ENCODE measurements around the gene MTAP. TPM values are rescaled to one million over a fixed set of nuclear protein-coding genes. Genes with fewer than 3 reads are reported as not detected.
A peak's percentile ranks its signal among the peaks of the same experiment; 100 is the strongest.

MTAP gene
- total RNA-seq, 1 experiment from 2014 or later: 84.3 TPM

GRCh38 chr9:21904776-21905175 is 102.3 kb downstream of the MTAP start:
- peak; percentile 46 for DNase-seq (ENCODE audit: low spot score)
- H3K4me1 Mint-ChIP-seq: peaks cover 9% of the 10 kb centered on the region
- ChIA-PET POLR2A (interaction anchor here (0.5 kb wide), 1 partner anchor 965 kb away, joined by 3 read pairs; no protein-coding TSS in a partner anchor), CTCF (interaction anchor here (0.6 to 1.2 kb wide), 9 partner anchors 11 to 130 kb away, joined by 3 to 7 read pairs (median 3); no protein-coding TSS in a partner anchor)
- H3K9me3 Mint-ChIP-seq: peaks cover 20% of the 10 kb centered on the region
- TF ChIP-seq, protein P1, sequence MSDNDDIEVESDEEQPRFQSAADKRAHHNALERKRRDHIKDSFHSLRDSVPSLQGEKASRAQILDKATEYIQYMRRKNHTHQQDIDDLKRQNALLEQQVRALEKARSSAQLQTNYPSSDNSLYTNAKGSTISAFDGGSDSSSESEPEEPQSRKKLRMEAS (CRISPR knock-in tag; IDR thresholded peaks at IDR 0.05): no peak
- TF ChIP-seq NFYB (CRISPR knock-in tag; conservative IDR thresholded peaks at IDR 0.05; ENCODE audit: low read depth) (no peak), TEAD1 (CRISPR knock-in tag; IDR thresholded peaks at IDR 0.05) (no peak), IRF2 (CRISPR knock-in tag; IDR thresholded peaks at IDR 0.05; ENCODE audit: borderline replicate concordance, low read depth) (no peak), NFE2L1 (CRISPR knock-in tag; IDR thresholded peaks at IDR 0.05) (no peak), FOXJ3 (CRISPR knock-in tag; IDR thresholded peaks at IDR 0.05; ENCODE audit: borderline replicate concordance) (no peak), ATF6 (CRISPR knock-in tag; IDR thresholded peaks at IDR 0.05) (no peak), ZNF121 (CRISPR knock-in tag; IDR thresholded peaks at IDR 0.05) (no peak), NR1H2 (CRISPR knock-in tag; IDR thresholded peaks at IDR 0.05) (no peak), CBFB (CRISPR knock-in tag; IDR thresholded peaks at IDR 0.05; ENCODE audit: low read depth) (no peak), ZNF317 (CRISPR knock-in tag; IDR thresholded peaks at IDR 0.05; ENCODE audit: borderline replicate concordance, low read depth) (no peak)
- TF ChIP-seq, protein P2, sequence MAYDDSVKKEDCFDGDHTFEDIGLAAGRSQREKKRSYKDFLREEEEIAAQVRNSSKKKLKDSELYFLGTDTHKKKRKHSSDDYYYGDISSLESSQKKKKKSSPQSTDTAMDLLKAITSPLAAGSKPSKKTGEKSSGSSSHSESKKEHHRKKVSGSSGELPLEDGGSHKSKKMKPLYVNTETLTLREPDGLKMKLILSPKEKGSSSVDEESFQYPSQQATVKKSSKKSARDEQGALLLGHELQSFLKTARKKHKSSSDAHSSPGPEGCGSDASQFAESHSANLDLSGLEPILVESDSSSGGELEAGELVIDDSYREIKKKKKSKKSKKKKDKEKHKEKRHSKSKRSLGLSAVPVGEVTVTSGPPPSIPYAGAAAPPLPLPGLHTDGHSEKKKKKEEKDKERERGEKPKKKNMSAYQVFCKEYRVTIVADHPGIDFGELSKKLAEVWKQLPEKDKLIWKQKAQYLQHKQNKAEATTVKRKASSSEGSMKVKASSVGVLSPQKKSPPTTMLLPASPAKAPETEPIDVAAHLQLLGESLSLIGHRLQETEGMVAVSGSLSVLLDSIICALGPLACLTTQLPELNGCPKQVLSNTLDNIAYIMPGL (CRISPR knock-in tag; IDR thresholded peaks at IDR 0.05): no peak
- H3K36me3 Mint-ChIP-seq: peaks cover 13% of the 10 kb centered on the region
- H3K4me3 Mint-ChIP-seq: no peak overlapping the region
- H3K27ac Mint-ChIP-seq: no peak overlapping the region
- ATAC-seq: peak; percentile 96
- no peaks in the 10 kb centered on the region; the same call in 1 of the 2 replicates for H3K27me3 Mint-ChIP-seq (ENCODE audit: low read depth)

GRCh38 chr9:21906213-21906612 is 103.8 kb downstream of the MTAP start:
- no peak for DNase-seq (ENCODE audit: low spot score)
- no peak overlapping the region for H3K4me3 Mint-ChIP-seq
- peaks cover 14% of the 10 kb centered on the region for H3K9me3 Mint-ChIP-seq
- H3K27ac Mint-ChIP-seq: no peak overlapping the region
- H3K27me3 Mint-ChIP-seq (ENCODE audit: low read depth): no peaks in the 10 kb centered on the region
- CTCF ChIA-PET: no interaction called here
- POLR2A ChIA-PET: no interaction called here
- no peak for ATAC-seq
- peaks cover 9% of the 10 kb centered on the region for H3K4me1 Mint-ChIP-seq
- peaks cover 10% of the 10 kb centered on the region for H3K36me3 Mint-ChIP-seq
- no peak for TF ChIP-seq ZNF416 (CRISPR knock-in tag; IDR thresholded peaks at IDR 0.05)
- TF ChIP-seq, protein P3, sequence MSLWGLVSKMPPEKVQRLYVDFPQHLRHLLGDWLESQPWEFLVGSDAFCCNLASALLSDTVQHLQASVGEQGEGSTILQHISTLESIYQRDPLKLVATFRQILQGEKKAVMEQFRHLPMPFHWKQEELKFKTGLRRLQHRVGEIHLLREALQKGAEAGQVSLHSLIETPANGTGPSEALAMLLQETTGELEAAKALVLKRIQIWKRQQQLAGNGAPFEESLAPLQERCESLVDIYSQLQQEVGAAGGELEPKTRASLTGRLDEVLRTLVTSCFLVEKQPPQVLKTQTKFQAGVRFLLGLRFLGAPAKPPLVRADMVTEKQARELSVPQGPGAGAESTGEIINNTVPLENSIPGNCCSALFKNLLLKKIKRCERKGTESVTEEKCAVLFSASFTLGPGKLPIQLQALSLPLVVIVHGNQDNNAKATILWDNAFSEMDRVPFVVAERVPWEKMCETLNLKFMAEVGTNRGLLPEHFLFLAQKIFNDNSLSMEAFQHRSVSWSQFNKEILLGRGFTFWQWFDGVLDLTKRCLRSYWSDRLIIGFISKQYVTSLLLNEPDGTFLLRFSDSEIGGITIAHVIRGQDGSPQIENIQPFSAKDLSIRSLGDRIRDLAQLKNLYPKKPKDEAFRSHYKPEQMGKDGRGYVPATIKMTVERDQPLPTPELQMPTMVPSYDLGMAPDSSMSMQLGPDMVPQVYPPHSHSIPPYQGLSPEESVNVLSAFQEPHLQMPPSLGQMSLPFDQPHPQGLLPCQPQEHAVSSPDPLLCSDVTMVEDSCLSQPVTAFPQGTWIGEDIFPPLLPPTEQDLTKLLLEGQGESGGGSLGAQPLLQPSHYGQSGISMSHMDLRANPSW (CRISPR knock-in tag; conservative IDR thresholded peaks at IDR 0.05; ENCODE audit: low read depth): no peak
- TF ChIP-seq NR3C1 (CRISPR knock-in tag; conservative IDR thresholded peaks at IDR 0.05; ENCODE audit: low read depth): no peak
- no peak for TF ChIP-seq CREM (CRISPR knock-in tag; IDR thresholded peaks at IDR 0.05)
- TF ChIP-seq TCF7 (CRISPR knock-in tag; IDR thresholded peaks at IDR 0.05; ENCODE audit: low read depth): no peak
- TF ChIP-seq, protein P4, sequence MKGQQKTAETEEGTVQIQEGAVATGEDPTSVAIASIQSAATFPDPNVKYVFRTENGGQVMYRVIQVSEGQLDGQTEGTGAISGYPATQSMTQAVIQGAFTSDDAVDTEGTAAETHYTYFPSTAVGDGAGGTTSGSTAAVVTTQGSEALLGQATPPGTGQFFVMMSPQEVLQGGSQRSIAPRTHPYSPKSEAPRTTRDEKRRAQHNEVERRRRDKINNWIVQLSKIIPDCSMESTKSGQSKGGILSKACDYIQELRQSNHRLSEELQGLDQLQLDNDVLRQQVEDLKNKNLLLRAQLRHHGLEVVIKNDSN (CRISPR knock-in tag; IDR thresholded peaks at IDR 0.05): no peak
- TF ChIP-seq NFATC4 (CRISPR knock-in tag; IDR thresholded peaks at IDR 0.05): no peak
- no peak for TF ChIP-seq IRF1 (CRISPR knock-in tag; IDR thresholded peaks at IDR 0.05)
- TF ChIP-seq MYBL2 (CRISPR knock-in tag; IDR thresholded peaks at IDR 0.05): no peak
- no peak for TF ChIP-seq USF2 (CRISPR knock-in tag; IDR thresholded peaks at IDR 0.05)
- TF ChIP-seq, protein P5, sequence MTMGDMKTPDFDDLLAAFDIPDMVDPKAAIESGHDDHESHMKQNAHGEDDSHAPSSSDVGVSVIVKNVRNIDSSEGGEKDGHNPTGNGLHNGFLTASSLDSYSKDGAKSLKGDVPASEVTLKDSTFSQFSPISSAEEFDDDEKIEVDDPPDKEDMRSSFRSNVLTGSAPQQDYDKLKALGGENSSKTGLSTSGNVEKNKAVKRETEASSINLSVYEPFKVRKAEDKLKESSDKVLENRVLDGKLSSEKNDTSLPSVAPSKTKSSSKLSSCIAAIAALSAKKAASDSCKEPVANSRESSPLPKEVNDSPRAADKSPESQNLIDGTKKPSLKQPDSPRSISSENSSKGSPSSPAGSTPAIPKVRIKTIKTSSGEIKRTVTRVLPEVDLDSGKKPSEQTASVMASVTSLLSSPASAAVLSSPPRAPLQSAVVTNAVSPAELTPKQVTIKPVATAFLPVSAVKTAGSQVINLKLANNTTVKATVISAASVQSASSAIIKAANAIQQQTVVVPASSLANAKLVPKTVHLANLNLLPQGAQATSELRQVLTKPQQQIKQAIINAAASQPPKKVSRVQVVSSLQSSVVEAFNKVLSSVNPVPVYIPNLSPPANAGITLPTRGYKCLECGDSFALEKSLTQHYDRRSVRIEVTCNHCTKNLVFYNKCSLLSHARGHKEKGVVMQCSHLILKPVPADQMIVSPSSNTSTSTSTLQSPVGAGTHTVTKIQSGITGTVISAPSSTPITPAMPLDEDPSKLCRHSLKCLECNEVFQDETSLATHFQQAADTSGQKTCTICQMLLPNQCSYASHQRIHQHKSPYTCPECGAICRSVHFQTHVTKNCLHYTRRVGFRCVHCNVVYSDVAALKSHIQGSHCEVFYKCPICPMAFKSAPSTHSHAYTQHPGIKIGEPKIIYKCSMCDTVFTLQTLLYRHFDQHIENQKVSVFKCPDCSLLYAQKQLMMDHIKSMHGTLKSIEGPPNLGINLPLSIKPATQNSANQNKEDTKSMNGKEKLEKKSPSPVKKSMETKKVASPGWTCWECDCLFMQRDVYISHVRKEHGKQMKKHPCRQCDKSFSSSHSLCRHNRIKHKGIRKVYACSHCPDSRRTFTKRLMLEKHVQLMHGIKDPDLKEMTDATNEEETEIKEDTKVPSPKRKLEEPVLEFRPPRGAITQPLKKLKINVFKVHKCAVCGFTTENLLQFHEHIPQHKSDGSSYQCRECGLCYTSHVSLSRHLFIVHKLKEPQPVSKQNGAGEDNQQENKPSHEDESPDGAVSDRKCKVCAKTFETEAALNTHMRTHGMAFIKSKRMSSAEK (CRISPR knock-in tag; IDR thresholded peaks at IDR 0.05; ENCODE audit: borderline replicate concordance): no peak
